Measurements from ENCODE around the gene NPTXR. TPM values are rescaled to one million over a fixed set of nuclear protein-coding genes. Genes with fewer than 3 reads are reported as not detected.
"Not testable (repeated sequence)": the region's sequence is repeated elsewhere in the genome, so short reads cannot be mapped to it uniquely, and the experiment has no call there.

The NPTXR gene
- polyA plus RNA-seq, 3 donors: 3.7 to 5.5 (median 4.3) TPM

DNA sequence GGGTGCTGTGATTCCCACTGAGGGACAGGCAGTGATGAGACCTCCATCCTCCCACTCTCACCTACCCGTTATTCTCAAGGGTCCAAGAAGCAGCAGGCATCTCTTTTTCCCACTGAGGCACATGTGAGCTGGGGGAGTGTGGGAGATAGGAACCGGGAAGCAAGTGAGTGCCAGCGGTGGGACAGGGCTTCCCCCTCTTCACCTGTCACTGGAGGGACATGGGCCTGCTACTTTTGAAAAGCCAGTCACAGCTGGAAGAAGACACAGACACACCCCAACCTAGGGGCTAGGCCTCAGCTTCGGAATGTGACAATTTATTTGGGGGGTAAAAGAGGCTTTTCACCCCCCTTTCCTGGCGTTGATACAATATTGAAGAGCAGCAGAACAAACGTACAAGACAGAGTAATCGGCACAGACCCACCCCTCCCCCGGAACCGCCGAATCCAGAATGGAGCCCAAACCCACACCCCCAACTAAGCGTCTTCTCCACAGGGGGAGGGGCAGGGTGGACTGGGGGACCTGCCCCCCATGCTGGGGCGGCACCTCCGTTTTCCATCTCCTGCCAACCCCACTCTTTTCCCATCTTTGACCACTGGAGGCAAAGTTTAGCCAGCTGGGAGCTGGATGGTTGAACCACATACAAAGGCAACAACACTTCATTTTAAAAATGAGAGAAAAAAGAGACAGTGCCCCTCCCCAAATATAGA is 17.5 kb upstream of the NPTXR start:
- DNase-seq (ENCODE audit: extremely low read depth in 1 of 11, low read depth in 9 of 11, low spot score in 4 of 11): no peak

DNA sequence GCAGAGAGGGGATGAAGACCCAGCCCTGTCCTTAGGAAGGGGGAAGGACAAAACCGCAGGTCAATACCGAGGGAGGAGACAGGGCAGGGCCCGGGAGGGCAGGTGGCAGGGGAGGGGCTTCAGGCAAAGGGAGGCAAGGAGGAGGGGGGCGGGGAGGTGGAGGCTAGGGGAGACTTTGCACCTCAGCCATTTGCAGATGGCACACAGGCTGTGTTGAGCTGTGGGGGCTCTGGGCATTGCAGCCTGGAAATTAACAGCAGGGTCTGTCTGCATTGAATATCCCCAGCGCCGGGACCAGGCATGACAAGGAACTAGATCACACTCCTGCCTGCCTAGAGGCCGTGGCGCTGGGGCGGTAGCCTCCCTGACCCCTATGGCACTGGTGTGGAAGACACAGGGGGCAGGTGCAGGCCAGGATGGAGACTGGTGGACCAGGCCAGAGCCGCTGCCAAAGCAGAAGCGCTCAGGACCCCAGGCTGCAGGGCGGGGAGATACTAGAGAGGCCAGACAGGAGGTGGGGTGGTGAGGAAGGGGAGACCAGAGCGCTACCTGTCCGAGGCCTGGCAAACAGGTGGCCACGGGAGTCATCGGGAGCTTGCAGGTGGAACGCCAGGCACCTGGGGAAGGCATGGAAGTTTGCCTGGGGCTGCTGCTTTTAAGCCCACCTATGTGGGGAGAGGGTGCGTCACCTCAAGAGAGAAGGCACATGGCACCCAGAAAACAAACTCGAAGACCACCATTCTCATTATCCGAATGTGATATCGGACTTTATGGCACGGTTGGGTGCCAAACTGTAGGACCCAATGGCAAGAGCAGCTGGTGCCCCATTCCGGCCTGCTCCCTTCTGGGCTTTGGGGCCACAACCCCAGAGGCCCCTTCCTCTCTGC is 16.7 kb upstream of the NPTXR start:
- DNase-seq (ENCODE audit: extremely low read depth in 1 of 11, low read depth in 9 of 11, low spot score in 4 of 11): no peak

DNA sequence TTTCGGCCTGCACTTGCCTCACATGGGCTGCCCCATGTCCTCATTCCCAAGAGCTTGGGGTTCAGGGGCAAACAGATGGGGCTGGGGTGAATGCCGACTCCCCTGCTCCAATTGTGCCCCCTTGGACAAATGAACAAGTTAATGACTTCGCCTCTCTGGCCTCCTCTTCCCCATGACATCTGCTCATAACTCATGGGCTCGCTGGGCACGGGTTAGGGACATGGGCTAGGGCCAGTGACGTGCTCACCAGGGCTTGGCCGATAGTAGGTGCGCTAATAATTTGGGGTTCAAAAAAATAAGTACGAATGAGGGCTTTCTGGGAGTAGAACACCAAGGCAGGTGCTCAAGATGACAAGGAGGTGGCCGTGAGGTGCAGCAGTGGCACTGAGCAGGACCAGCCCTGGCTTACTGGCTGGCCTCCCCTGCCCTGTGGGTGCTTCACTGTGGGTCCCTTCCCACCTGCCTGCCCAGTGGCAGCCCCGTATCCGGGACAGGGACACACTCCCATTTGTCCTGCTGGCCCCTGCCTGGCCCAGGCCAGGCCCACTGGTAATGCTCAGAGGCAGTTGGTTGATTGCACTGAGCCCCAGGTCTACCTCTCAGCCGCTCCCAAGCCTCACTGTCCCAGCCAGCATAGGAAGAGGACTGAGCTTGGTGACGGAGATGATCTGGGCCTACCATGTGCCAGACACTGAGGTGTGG is 15.9 kb upstream of the NPTXR start:
- no peak for DNase-seq (ENCODE audit: extremely low read depth in 1 of 11, low read depth in 9 of 11, low spot score in 4 of 11)

DNA sequence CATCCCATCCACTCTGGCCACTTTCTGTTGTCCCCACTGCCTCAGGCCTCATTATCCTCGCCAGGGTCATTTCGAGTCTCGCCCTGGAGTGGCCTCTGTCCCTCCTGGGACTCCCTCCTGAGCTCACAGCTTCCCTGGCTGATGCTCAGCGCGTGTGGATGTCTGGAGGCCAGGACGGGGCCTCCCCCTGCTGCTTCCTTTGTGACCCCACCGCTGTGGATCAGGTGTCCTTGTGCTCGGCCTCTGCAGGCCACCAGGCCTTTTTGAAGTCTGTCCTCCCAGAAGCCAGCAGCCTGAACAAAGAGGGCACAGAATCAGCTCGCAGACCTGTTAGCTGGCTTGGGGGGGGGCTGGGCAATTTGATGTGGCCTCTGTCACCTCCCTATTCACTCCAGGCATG is 14.7 kb upstream of the NPTXR start:
- DNase-seq (ENCODE audit: extremely low read depth in 1 of 11, low read depth in 9 of 11, low spot score in 4 of 11): no peak

DNA sequence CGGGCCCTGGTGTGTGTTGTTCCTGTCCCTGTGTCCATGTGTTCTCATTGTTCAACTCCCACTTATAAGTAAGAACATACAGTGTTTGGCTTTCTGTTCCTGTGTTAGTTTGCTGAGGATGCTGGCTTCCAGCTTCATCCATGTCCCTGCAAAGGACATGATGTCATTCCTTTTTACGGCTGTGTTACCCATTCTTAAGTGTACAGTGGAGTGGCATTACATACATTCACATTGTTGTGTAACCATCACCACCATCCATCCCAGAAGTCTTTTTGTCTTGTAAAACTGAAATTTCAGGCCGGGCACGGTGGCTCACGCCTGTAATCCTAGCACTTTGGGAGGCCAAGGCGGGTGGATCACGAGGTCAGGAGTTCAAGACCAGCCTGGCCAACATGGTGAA is 10.6 kb upstream of the NPTXR start:
- DNase-seq (ENCODE audit: extremely low read depth in 1 of 11, low read depth in 9 of 11, low spot score in 4 of 11): not testable (repeated sequence)

DNA sequence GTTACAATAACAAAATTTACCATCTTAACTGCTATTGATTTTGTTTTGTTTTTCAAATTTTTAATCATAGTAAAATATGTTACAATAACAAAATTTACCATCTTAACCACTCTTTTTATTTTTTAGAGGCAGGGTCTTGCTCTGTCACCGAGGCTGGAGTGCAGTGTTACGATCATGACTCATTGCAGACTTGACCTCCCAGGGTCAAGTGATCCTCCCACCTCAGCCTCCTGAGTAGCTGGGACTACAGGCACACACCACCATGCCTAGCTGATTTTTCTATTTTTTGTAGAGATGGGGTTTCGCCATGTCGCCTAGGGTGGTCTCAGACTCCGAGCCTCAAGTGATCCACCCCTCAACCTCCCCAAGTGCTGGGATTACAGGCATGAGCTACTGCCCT is 10.1 kb upstream of the NPTXR start:
- DNase-seq (ENCODE audit: extremely low read depth in 1 of 11, low read depth in 9 of 11, low spot score in 4 of 11): not testable (repeated sequence)

DNA sequence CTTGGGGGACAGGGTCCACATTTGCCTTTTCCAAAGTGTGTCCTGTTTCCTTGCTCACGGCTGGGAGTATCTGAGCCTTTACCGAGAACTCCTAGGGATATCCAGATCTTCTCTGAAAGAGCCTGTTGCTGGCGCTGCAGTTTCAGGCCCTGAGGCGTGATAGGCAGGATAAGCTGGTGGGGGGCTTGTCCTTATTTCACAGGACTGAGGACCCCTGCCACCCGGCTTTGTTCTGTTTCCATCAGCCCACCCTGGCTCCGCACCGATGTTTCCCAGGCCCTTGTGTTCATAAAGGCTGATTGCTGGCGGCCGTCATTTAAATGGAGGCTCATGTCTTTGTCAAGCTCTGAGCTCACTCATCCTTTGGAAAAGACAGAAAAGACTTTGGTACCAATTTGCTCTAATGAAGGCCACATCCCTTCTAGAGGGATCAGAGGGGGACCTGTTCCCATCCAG is 9.4 kb upstream of the NPTXR start:
- DNase-seq (ENCODE audit: extremely low read depth in 1 of 11, low read depth in 9 of 11, low spot score in 4 of 11): no peak

DNA sequence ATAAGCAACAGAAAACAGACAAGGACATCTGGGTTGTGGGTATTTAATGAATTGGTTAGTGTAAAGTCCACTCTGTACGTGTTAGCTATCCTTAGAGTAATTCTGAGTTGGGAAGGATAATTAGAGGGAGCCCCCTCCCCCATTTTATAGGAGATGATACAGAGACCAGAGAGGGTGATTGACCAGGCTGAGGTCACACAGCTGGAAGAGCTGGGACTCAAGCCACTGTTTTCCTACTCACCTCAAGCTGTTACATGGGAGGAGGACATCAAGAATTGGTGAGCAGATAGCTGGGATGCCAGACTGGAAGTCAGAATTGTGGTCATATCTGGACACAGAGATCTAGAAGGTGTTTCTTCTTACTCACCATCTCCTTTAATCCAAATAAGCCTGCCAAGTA is 8.7 kb upstream of the NPTXR start:
- no peak for DNase-seq (ENCODE audit: extremely low read depth in 1 of 11, low read depth in 9 of 11, low spot score in 4 of 11)

DNA sequence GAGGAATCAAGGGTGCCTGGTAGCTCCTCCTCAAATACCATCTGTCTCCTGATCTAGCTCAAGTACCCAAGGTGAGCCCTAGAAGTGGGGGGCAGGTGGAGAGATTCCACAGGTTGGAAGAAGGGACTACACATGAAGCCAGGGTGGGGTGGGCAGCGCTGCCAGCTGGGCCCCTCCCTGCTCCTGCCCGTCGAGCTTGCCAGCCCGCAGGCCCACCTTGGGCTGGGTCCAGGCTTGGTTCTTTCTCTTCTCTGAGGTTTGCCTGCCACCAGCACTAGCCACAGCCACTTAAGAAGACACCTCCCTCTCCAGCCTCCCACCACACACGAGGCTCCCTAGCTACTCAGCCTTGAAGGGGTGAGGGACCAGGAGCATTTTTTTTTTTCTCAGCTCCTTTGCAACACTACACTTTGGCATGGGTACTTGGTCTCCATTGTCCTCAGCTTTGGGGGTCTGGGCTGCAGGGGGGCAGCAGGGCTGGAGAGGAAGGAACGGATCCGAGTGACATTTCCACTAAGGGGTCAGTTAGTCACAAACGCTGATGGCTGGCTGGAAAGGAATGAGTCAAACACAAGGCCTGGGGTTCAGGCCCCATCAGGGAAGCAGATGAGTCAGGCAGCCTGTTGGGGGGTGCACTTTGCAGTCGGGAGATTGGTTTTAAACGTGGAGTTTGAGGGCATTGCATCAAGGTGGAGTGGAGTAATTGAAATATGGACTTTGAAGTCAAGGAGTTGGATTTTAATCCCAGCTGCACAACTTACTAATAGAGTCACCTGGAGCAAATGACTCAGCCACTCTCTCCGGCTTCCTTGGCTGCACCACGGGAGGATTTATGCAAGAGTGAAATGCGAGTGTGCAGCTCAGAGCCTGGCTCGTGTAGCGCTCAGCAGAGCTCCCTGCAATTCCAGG is 7.4 kb upstream of the NPTXR start:
- DNase-seq (ENCODE audit: extremely low read depth in 1 of 11, low read depth in 9 of 11, low spot score in 4 of 11): no peak

DNA sequence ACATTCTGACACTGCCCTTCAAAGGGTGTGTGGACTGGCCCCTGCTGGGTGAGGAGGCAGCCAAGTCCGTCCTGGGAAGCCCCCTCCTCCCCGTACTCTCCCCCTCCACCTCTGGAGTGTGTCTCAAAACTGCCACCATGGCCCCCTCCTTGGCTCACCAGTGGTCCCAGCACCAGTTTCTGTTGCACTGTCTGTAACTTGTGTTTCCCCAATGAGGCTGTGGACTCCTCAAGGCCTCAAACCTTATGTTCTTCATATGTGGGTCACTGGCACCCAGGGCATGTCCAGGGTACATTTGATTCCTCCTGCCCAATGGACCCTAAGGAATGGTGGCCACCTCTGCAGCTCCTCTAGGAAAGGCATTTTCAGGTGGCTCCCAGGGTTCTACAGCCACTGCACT is 6.6 kb upstream of the NPTXR start:
- DNase-seq (ENCODE audit: extremely low read depth in 1 of 11, low read depth in 9 of 11, low spot score in 4 of 11): no peak

DNA sequence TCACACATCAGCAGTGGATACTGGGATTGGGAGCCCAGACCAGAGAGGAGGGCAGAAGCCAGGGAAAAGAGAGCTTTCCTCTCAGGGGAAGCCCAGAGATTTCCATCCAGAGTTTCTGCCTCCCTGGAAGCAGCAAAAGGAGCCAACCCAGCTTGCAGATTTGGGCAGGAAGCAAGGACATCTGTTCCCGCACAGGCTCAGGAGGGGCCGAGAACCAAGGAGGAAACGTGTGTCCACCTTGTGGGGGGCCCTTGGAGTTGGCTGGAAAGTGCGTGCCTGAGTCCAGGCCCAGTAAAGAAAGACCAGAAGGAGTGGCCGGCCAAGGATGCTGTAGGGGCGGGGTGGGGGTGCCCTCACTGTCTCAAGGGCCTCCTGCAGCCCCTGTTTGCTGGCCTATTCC is 6.0 kb upstream of the NPTXR start:
- DNase-seq (ENCODE audit: extremely low read depth in 1 of 11, low read depth in 9 of 11, low spot score in 4 of 11): no peak

DNA sequence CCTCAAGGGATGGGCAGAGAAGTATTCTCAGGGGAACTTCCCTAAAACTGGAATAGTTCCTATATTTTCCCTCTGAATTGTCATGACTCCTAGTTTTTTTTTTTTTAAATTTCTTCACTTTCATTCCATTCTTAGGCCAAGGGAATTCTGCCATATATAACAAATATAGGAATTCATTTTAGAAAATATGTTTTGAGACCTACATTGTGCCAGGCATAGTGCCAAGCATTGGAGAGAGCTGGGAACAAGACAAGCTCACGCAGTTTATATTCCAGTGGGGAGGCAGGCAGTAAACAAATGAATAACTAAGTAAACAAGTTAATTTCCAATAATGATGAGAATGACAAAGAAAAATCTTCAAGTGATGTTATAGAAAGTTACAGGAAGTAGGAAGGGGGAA is 2.6 kb upstream of the NPTXR start:
- no peak for DNase-seq (ENCODE audit: extremely low read depth in 1 of 11, low read depth in 9 of 11, low spot score in 4 of 11)

DNA sequence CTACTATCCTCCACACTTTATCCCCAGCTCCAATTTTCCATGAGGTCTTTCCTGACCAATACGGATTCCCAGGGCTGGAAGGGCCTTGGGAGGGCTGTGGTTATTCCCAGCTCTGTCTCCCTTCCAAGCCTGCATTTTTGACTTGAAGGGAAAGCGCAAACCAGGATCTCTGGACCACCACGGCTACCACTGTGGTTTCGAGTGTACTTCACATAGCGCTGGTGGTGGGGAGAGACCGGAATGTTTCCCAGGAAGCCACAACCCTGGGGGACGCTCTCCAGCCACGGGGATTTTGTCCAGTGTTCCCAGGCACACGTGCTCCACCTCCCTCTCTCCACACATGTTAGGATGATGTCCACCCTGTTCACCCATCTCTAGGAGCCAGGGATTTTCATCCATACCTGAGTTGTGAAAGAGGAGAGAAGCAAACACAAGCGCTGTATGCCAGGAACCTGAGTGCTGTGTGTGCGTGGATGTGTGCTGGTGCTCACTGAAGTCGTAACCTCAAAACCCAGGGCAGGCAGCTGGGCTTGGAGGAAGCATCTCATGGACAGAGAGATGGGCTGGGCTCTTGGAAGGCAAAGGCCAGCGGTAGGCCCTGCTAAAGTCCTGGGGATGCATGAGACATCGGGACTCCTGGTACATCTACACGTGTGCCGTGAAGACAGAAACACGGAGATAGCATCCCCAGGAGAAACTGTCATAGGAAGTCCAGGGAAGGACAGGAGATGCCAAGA is 1.3 kb upstream of the NPTXR start:
- no peak for DNase-seq (ENCODE audit: extremely low read depth in 1 of 11, low read depth in 9 of 11, low spot score in 4 of 11)

DNA sequence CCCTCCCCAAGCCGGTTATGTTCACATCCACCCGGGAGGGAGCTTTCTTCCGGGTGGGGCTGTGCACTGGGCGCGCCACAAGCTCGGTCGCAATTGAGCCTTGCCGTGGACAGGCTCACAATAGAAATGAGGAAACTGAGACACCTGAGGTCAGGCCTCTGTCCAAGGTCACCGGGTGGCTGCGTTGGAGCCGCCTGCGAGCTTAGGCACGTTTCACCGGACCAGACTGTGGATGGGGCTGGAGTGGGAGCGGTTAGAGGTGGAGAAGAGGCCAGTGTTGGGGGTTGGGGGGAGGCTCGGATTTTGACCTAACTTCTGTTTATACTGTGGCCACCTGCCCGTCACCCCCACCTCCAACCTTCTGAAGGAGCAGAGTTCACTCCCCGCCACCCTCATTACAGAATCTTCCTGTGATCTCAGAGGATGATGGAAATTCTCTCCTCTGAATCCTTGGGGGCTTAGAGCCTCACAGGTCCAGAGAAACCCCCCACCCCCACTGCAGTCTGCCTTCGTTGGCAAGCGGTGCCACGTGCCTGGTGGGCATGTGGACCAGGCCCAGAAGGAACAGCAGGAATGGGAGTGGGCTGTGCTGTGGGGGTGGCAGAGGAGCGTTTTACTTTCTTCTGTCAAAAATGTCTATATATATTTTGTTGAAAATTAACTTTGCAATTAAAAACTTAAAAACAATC is 631 bp upstream of the NPTXR start:
- DNase-seq (ENCODE audit: extremely low read depth in 1 of 11, low read depth in 9 of 11, low spot score in 4 of 11): no peak

DNA sequence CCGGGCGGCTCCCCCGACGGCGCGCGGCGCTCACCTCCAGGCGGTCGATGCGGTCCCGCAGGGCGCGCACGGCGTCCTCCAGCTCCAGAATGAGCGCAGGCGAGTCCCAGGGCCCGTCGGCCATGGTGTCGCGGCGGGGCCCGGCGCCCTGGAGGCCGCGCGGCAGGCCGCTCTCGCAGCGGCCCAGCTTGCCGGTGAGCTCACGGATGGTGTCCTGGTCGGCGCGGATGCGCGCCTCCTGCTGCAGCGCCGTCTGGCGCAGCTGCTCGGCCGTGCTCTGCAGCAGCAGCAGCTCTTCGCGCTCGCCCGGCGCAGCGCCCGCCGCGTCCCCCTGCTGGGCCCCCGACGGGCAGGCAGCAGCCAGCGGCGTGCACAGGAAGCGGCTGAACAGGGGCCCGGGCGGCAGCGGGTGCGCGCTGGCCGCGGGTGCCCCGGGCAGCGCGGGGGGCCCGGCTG is 599 bp downstream of the NPTXR start:
- peak; percentile 31 to 76 (median 70) for DNase-seq (ENCODE audit: extremely low read depth in 1 of 11, low read depth in 9 of 11, low spot score in 4 of 11)

DNA sequence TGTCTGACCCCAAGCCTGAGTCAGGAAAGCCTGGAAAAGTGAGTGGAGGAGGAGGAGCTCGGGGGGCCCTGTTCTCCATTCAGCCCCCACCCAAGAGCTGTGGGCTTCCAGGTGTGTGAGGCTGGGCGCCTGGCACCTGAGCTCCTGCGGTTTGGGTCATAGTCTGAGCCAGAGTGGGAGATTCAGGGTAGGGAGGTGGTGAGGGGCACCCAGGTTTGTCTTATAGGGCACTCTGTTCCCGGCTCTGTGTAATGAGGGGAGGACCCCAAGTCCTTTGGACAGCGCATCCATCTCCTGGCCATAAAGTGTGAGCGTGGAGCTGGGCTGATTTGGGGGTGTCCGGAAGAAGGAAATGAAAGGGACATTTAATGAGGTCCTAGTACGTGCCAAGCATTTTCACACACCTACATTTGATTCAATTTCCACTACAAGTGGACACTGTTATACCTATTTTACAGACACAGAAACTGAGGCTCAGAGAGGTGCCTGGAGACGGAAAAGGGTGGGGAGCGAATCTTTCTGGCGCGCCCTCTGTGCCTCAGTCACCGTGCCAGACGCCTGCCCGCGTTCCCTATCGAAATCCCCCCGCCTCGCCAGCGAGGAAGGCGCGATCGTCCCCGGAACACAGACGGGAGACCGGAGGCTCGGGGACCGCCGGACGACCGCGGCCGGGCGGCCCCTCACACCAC is 1.2 kb downstream of the NPTXR start:
- no peak for DNase-seq (ENCODE audit: extremely low read depth in 1 of 11, low read depth in 9 of 11, low spot score in 4 of 11)

DNA sequence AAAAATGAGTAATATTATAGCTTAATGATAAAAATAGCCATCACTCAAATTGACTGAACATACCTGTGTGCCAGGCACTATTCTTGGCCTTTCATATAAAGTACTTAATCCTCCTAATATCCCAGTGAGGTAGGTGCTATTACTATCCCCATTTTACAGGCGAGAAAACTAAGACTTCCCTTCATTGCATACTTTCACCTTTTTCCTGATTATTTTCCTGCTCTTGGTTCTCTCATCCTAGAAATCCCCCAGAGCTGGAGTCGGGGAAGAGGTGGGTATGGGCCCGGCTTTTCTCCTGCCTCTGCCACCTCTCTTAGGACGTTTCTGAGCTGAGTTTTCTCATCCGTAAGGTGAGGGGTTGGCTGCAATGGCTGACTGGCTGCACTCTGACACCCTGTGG is 2.2 kb downstream of the NPTXR start:
- DNase-seq (ENCODE audit: extremely low read depth in 1 of 11, low read depth in 9 of 11, low spot score in 4 of 11): no peak

Data from renal cortex interstitium (tissue), 11 donors.